Activated CD8-positive, alpha-beta T cell treated with anti-CD3 and anti-CD28 coated beads for 36 hours (primary cell): ENCODE results near the gene SPARCL1. TPM values are rescaled to one million over a fixed set of nuclear protein-coding genes. Genes with fewer than 3 reads are reported as not detected.
"Not testable (repeated sequence)": the region's sequence is repeated elsewhere in the genome, so short reads cannot be mapped to it uniquely, and the experiment has no call there.

Experiments
- ATAC-seq: fragments of 200-7000 bp; cut with Tn5 transposase; one replicate; pipeline ENCODE4 v1.10.0; 2021; ENCODE audit warnings: mild to moderate bottlenecking, moderate library complexity
- CTCF ChIA-PET: fragments of 350-600 bp; sonication (Branson Sonifier 250); formaldehyde crosslinking; loops from one replicate; lab custom pipeline; 2021; ENCODE audit warnings: antibody characterized with exemption; lab: Charles Lee
- POLR2A ChIA-PET: fragments of 350-600 bp; sonication (Branson Sonifier 250); formaldehyde crosslinking; loops from one replicate; lab custom pipeline; 2021; ENCODE audit warnings: antibody characterized with exemption; lab: Charles Lee
- DNase-seq: peaks from one replicate; pipeline ENCODE4 v3.0.0-alpha.2; 2020
- H3K27ac Mint-ChIP-seq: one replicate; pipeline ENCODE4 v1.8.0; 2021; ENCODE audit warnings: mild to moderate bottlenecking, mixed read lengths
- H3K27me3 Mint-ChIP-seq: one replicate; pipeline ENCODE4 v1.8.0; 2021; ENCODE audit warnings: mixed read lengths
- H3K36me3 Mint-ChIP-seq: one replicate; pipeline ENCODE4 v1.8.0; 2021; ENCODE audit warnings: low read depth, mixed read lengths
- H3K4me1 Mint-ChIP-seq: one replicate; pipeline ENCODE4 v1.8.0; 2021; ENCODE audit warnings: low read depth, mixed read lengths
- H3K4me3 Mint-ChIP-seq: one replicate; pipeline ENCODE4 v1.8.0; 2021; ENCODE audit warnings: mild to moderate bottlenecking, moderate library complexity, mixed read lengths
- H3K9me3 Mint-ChIP-seq: one replicate; pipeline ENCODE4 v1.8.0; 2021; ENCODE audit warnings: mixed read lengths
- CTCF ChIP-seq: fragments of 200-600 bp; IDR thresholded peaks from one replicate; pipeline ENCODE4 v1.8.0; 2022; ENCODE audit warnings: antibody characterized with exemption, mild to moderate bottlenecking
- intact Hi-C: fragments of 100-400 bp; cut with micrococcal nuclease; formaldehyde crosslinking; loops from one replicate; pipeline ENCODE4 v1.10.0; 2022
- total RNA-seq, 2 experiments: library from RNA; stranded (reverse); gene quantifications; one replicate each; pipeline ENCODE4 v1.2.3, GENCODE V29; 2021

Gene SPARCL1, protein sequence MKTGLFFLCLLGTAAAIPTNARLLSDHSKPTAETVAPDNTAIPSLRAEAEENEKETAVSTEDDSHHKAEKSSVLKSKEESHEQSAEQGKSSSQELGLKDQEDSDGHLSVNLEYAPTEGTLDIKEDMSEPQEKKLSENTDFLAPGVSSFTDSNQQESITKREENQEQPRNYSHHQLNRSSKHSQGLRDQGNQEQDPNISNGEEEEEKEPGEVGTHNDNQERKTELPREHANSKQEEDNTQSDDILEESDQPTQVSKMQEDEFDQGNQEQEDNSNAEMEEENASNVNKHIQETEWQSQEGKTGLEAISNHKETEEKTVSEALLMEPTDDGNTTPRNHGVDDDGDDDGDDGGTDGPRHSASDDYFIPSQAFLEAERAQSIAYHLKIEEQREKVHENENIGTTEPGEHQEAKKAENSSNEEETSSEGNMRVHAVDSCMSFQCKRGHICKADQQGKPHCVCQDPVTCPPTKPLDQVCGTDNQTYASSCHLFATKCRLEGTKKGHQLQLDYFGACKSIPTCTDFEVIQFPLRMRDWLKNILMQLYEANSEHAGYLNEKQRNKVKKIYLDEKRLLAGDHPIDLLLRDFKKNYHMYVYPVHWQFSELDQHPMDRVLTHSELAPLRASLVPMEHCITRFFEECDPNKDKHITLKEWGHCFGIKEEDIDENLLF
- total RNA-seq: not detected

- DNase-seq (no peak), ATAC-seq (no peak)
- ChIA-PET CTCF (interaction anchor here (1.4 kb wide), 1 partner anchor 15 kb away, joined by 3 read pairs; no protein-coding TSS in a partner anchor), POLR2A (interaction anchor here (1.1 kb wide), 1 partner anchor 12 kb away, joined by 3 read pairs; no protein-coding TSS in a partner anchor)
- Mint-ChIP-seq H3K27ac (no peak within 1 kb of the TSS), H3K4me3 (no peak within 1 kb of the TSS), H3K27me3 (no peaks in the 10 kb centered on the region), H3K36me3 (no peaks in the 10 kb centered on the region), H3K4me1 (no peaks in the 10 kb centered on the region), H3K9me3 (peaks cover 3% of the 10 kb centered on the region)
- intact Hi-C loops: no loop called here
- no peak for TF ChIP-seq CTCF
These were observed at the start of gene SPARCL1 for GRCh38 chr4:87529187-87529586. TSS of gene SPARCL1 (minus strand) at chr4:87529376. CDS start at chr4:87499574, 29,802 bp downstream.

DNA sequence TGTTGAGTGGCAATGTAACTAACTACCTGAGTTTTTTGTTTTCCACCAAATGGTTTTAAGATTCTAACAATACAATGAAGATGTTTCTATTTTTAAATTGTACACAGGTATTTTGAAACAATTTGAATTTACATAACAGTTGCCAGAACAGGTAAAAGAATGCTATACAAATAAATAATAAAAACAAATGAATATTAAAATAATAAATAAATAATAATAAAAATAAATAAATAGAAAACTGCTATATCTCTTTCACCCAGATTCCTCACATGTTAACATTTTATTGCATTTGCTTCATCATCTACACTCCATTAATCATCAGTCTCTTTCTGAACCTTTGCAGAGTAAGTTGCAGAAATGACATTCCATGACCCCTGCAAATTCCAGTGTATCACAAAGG, 46.8 kb upstream of the SPARCL1 start:
- CTCF ChIA-PET: no interaction called here
- intact Hi-C loops: no loop called here
- no peak for ATAC-seq

DNA sequence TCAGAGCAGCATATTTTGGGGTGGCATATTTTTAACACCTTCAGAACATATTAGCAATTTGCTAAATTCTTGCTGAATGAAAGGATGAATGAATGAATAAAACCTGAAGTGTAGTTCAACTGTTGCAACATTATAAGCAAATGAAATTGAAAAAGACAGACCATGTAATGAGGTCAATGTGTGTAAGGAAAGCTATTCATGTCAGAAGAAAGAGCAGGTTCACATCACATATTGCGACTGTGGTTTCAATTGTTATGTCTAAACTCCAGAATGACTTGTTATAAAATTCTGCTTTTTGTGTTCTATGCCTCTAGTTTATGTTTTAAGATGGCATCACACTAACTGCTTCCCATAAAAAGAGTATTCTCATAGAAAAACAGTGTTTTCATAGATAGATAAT, 46.2 kb upstream of the SPARCL1 start:
- Mint-ChIP-seq H3K4me3 (no peak overlapping the region), H3K36me3 (no peaks in the 10 kb centered on the region), H3K9me3 (no peaks in the 10 kb centered on the region), H3K27me3 (peaks cover 4% of the 10 kb centered on the region), H3K4me1 (peaks cover 4% of the 10 kb centered on the region), H3K27ac (no peak overlapping the region)
- TF ChIP-seq CTCF: no peak
- ATAC-seq (no peak), DNase-seq (no peak)
- CTCF ChIA-PET: no interaction called here
- POLR2A ChIA-PET: no interaction called here
- intact Hi-C loops: no loop called here

More for the DNA sequence above, 46.8 kb upstream of the SPARCL1 start:
- DNase-seq: no peak
- no peak overlapping the region for H3K27ac Mint-ChIP-seq
- POLR2A ChIA-PET: no interaction called here
- no peak for TF ChIP-seq CTCF
- peaks cover 4% of the 10 kb centered on the region for H3K27me3 Mint-ChIP-seq
- no peak overlapping the region for H3K4me3 Mint-ChIP-seq
- H3K9me3 Mint-ChIP-seq: no peaks in the 10 kb centered on the region
- H3K36me3 Mint-ChIP-seq: no peaks in the 10 kb centered on the region
- H3K4me1 Mint-ChIP-seq: no peaks in the 10 kb centered on the region

GRCh38 chr4:87574996-87575395, 45.8 kb upstream of the SPARCL1 start:
- ATAC-seq (no peak), DNase-seq (no peak)
- Mint-ChIP-seq H3K4me3 (no peak overlapping the region), H3K9me3 (no peaks in the 10 kb centered on the region), H3K36me3 (no peaks in the 10 kb centered on the region), H3K27me3 (peaks cover 4% of the 10 kb centered on the region), H3K4me1 (peaks cover 5% of the 10 kb centered on the region), H3K27ac (no peak overlapping the region)
- ChIA-PET CTCF (no interaction called here), POLR2A (no interaction called here)
- intact Hi-C loops: no loop called here
- no peak for TF ChIP-seq CTCF

- CTCF ChIA-PET, ATAC-seq, H3K4me3 Mint-ChIP-seq, H3K9me3 Mint-ChIP-seq, H3K36me3 Mint-ChIP-seq, H3K4me1 Mint-ChIP-seq, H3K27ac Mint-ChIP-seq, DNase-seq, POLR2A ChIA-PET, intact Hi-C loops, H3K27me3 Mint-ChIP-seq: not testable (repeated sequence)
These were observed 45.2 kb upstream of the SPARCL1 start for GRCh38 chr4:87574376-87574775.
